Daoy (cell line): Measurements from ENCODE around the gene KMT2B. TPM values are rescaled to one million over a fixed set of nuclear protein-coding genes. Genes with fewer than 3 reads are reported as not detected.
"Not testable (repeated sequence)": the region's sequence is repeated elsewhere in the genome, so short reads cannot be mapped to it uniquely, and the experiment has no call there.

Source experiments
- DNase-seq: peaks from one replicate; pipeline ENCODE4 v3.0.0-alpha.2; 2015; ENCODE audit warnings: low read depth
- total RNA-seq: library from RNA; depleted of rRNA; stranded (reverse); fragments of >200 nt; shearing (Covaris generic); gene quantifications from 2 replicates; pipeline ENCODE4 v1.2.3, GENCODE V29; 2014; rRNA removed

KMT2B gene
- 6.3 and 18.6 TPM in 2 replicates for total RNA-seq

- no peak for DNase-seq
Measured at GRCh38 chr19:35717665-35718344, at the start of gene KMT2B. Gene KMT2B, plus strand, starts transcription at chr19:35718003. Its CDS starts 16 bp downstream, at chr19:35718019.

DNA sequence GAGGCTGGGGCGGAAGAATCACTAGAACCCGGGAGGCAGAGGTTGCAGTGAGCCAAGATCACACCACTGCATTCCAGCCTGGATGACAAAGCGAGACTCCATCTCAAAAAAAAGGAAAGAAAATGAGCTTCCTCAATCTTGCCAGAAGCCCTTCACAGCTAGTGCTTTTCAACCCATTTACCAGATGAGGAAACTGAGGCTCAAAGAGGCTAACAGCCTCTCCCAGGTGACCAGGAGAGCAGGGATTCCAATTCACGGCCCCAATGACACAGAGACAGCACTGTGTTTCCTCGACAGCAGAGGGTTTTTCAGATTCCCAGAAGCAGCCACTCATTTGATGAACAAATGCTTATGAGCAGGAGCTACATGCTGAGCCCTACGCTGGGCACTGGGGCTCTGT is 48.2 kb upstream of the KMT2B start:
- DNase-seq: no peak

DNA sequence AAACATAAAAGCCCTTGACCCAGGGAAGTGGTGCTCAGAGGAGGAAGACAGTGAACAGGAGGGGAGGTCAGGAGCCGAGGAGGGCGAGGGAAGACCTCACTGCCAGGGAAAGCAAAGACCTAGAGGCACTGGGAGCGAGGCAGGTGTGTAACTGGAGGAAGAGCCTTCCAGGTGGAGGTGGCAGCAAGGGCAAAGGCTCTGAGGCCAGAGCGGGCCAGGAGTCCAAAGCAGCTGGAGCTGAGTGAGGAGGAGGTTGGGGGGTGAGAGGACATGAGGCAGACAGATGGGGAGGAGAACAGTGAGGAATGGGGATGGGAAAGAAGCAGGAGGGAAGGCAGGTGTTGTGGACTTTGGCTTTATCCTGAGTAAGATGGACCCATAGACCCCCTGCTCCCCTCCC is 47.8 kb upstream of the KMT2B start:
- no peak for DNase-seq

DNA sequence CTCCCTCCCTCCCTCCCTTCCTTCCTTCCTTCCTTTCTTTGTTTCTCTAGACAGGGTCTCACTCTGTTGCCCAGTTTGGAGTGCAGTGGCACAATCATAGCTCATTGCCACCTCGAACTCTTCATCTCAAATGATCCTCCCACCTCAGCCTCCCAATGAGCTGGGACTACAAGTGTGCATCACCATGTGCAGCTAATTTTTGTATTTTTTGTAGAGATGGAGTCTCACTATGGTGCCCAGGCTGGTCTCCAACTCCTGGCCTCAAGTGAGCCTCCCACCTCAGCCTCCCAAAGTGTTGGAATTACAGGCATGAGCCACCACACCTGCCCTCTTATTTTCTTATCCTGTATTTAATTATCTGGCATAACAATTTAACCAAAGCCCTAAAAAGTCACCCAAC is 47.1 kb upstream of the KMT2B start:
- no peak for DNase-seq

- no peak for DNase-seq
Measured at GRCh38 chr19:35671818-35672217, 46.0 kb upstream of the KMT2B start.

GRCh38 chr19:35673121-35673804 is 44.5 kb upstream of the KMT2B start:
- peak; percentile 80 for DNase-seq

DNA sequence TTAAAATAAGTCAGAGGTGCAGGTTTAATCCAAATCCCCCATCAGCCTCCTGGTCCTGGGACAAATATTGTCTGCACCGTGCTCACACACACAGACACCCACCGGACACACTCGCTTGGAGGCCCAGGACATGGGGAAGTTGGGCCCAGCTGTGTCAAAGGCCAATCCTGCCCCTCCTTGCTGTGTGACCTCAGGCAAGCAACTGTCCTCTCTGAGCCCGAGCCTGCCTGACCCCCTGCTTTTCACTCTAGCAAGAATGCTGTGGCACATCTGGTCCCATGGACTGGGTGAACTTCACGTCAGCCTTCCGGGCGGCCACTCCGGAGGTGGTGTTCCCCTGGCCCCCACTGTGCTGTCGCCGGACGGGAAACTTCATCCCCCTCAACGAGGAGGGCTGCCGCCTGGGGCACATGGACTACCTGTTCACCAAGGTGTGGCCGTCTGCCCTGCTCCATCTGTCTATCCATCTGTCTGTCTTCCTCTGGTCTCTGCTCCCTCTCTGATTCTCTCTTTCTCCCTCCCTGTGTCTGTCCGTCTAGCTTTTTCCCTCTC is 42.1 kb upstream of the KMT2B start:
- no peak for DNase-seq

GRCh38 chr19:35689836-35690235 is 28.0 kb upstream of the KMT2B start:
- no peak for DNase-seq

DNA sequence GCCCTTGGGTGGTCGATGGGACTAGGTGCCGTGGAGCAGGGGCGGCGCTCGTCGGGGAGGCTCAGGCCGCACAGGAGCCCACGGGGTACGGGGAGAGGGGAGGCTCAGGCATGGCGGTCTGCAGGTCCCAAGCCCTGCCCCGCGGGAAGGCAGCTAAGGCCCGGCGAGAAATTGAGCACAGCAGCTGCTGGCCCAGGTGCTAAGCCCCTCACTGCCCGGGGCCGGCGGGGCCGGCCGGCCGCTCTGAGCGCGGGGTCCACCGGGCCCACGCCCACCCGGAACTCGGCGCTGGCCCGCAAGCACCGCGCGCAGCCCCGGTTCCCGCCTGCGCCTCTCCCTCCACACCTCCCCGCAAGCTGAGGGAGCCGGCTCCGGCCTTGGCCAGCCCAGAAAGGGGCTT is 26.7 kb upstream of the KMT2B start:
- DNase-seq: not testable (repeated sequence)

GRCh38 chr19:35692010-35692409 is 25.8 kb upstream of the KMT2B start:
- DNase-seq: no peak

- DNase-seq: no peak
Measured at GRCh38 chr19:35693422-35693821, 24.4 kb upstream of the KMT2B start.

- peak; percentile 89 for DNase-seq
Measured at GRCh38 chr19:35693835-35694599, 23.8 kb upstream of the KMT2B start.

- DNase-seq: no peak
Measured at GRCh38 chr19:35695895-35696422, 21.8 kb upstream of the KMT2B start.

DNA sequence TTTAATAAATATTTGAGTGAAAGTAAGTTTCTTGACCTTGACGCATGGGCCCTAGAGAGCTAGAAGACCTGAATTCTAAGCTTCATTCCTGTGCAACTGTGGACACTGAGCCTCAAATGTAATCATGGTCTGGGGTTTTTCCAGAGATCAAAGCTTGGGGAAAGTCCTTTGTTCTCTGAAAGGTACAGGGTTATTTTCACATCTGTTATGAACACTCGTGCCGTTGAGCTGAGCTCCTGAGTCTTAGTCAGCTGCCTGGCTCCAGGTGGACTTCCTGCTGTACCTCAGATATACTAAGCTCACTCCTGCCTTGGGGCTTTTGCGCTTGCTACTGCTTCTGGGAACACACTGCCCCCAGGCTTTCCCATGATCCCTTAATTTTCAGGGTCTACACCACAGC is 21.0 kb upstream of the KMT2B start:
- DNase-seq: no peak

- DNase-seq: peak; percentile 99
Measured at GRCh38 chr19:35702223-35703012, 15.4 kb upstream of the KMT2B start.

- DNase-seq: no peak
Measured at GRCh38 chr19:35703343-35703742, 14.5 kb upstream of the KMT2B start.

DNA sequence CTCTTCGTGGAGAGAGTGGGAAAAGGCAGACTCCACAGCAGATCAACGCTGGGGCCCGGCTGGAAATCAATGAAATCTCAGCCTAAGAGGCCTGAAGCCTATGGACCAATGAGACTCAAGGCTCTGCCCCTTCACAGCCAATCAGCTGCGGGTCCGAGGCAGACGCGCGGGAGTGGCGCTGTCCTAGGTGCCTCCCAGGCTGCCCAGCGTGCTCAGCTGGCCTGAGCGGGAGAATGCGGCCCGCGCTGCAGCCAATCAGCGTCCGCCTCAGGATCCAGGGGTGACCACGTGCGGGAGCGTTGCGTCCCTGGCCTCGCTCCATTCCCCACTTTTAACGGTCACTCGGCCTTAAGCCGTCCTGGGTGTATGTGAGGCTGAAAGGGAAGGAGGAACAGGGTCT is 13.6 kb upstream of the KMT2B start, which contains the start of gene ZBTB32:
Gene ZBTB32, plus strand, starts transcription at position 341 of the 400 bp plus-strand sequence. CDS start 10,069 bp downstream, outside the sequence.
- peak; percentile 71 for DNase-seq

DNA sequence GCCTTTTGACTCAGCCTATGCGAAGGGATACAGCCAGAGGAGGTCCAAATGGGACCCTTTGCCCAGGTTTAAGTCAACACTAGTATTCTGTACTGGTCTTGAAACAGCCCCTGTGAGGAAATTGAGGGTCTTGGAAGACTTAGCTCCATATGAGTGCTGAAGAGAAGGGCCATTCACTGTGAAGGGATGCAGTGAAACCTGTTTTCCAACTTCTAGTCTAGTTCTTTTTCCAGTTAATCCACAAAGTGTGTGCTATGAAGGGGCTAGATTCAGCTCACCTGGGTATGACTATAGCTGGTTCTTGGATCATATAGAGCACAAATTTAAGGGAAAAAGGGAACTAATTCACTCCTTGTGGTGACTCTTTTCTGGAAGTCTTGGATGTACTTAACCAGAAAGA is 9.4 kb upstream of the KMT2B start:
- no peak for DNase-seq

DNA sequence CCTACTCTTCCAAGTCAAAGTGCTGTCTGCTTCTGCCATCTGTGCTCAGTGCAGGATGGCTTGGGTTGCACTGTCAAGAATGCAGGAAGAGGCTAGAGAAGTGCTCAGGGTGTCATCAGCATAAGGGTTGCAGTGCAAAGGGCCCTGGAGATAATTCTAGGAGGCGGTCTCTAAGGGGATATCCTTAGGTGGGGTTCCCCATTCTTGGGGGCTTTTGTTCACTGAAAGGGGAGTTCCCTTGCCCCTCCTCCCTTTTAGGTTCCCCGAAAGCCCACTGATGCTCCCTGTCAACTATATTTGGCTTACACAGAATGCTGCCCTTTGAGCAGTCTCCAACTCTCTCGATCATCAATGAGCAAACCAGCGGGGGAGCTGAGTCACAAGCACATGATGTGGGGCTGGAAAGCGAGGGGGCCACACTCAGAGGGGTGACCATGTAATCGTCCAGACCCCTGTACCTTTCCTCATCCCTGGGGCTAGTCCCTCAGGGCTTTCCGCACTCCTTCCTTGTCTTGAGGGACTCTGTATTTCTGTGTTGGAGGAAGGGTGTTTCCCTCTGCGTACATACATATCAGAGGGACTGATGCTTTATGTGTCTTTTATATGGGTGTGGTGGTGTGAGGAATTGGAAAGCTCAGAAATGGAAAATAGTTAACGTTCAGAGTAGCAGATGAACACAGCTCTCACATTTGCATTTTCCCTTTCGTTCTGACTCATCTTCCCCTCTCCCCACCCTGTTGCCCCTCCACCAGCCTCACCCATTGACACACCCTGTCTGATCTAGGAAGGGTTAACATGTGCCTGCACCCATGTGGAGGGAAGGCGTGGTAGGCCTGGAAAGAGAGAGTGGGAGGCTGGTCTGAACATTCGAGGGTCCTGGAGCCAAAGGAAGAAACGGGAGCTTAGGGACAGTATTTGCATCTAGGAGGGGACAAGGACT is 6.7 kb upstream of the KMT2B start:
- DNase-seq: peak; percentile 35
